GM10248 (cell line): Measurements from ENCODE around the gene LDAH.
A peak's percentile ranks its signal among the peaks of the same experiment; 100 is the strongest.

ENCODE experiments used
- CTCF ChIA-PET: fragments of 300-600 bp; sonication (Branson Sonifier 250); formaldehyde crosslinking; extraction: SDS; loops from one replicate; lab custom pipeline; 2021; ENCODE audit warnings: antibody characterized with exemption; lab: Yijun Ruan, JAX
- POLR2A ChIA-PET: fragments of 350-650 bp; sonication (Branson Sonifier 250); formaldehyde crosslinking; extraction: SDS; loops from one replicate; lab custom pipeline; 2020; ENCODE audit warnings: antibody characterized with exemption; lab: Yijun Ruan, JAX
- DNase-seq: peaks from one replicate; pipeline ENCODE4 v3.0.0; 2012; ENCODE audit errors: extremely low spot score
- TF ChIP-seq, protein P1 (sequence below): IDR thresholded peaks from 2 replicates; pipeline ENCODE4 v1.5.1; 2012; ENCODE audit warnings: mild to moderate bottlenecking, low read depth; ENCODE audit errors: extremely low read depth, missing control alignments, control extremely low read depth

Gene LDAH

DNA sequence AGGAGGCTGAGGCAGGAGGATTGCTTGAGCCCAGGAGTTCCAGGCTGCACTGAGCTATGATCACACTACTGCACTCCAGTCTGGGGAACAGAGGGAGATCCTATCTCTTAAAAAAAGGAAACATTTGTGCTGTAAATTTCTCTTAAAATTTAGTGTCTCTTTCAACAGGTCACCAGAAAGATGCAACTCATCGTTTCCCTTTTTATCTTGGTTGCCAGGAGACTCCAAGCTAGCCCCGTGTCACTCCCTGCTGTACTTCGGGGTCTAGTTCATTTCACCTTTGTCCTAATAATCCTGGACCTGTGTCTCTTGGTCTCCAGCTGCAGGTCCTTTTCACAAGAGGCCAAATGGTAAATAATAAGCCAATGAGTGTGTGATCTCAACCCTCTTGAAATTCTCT, 179.1 kb downstream of the LDAH start:
- TF ChIP-seq, protein P1, sequence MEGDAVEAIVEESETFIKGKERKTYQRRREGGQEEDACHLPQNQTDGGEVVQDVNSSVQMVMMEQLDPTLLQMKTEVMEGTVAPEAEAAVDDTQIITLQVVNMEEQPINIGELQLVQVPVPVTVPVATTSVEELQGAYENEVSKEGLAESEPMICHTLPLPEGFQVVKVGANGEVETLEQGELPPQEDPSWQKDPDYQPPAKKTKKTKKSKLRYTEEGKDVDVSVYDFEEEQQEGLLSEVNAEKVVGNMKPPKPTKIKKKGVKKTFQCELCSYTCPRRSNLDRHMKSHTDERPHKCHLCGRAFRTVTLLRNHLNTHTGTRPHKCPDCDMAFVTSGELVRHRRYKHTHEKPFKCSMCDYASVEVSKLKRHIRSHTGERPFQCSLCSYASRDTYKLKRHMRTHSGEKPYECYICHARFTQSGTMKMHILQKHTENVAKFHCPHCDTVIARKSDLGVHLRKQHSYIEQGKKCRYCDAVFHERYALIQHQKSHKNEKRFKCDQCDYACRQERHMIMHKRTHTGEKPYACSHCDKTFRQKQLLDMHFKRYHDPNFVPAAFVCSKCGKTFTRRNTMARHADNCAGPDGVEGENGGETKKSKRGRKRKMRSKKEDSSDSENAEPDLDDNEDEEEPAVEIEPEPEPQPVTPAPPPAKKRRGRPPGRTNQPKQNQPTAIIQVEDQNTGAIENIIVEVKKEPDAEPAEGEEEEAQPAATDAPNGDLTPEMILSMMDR = no peak
- CTCF ChIA-PET = interaction anchor here (0.7 to 10.1 kb wide), 30 partner anchors 7 to 628 kb away, joined by 3 to 101 read pairs (median 10); partner anchors contain the start of genes HS1BP3 and RHOB
- POLR2A ChIA-PET = interaction anchor here (3.9 kb wide), 1 partner anchor 197 kb away, joined by 28 read pairs; the partner anchor contains the start of gene RHOB
- DNase-seq = no peak

DNA sequence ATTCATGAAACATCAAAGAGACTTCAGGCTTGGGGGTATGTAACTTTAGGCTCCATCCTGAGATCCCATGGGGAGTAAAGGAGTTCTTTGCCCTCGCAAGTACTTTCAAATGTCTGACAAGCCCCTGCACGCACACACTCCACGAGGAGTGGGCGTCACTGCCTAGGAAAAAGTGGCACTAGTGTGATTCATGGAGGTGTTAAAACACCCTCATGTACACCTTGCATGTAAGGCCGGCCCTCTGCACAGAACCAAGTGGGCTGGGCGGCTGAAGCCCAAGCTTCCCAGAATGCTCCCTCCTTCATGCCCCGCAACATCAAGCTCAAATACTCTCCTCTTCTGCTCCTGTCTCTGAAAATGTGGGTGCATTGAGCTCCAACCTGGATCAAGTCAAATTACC, 179.8 kb downstream of the LDAH start:
- DNase-seq = no peak
- TF ChIP-seq, protein P1 = no peak
- POLR2A ChIA-PET = interaction anchor here (3.9 kb wide), 1 partner anchor 196 kb away, joined by 28 read pairs; the partner anchor contains the start of gene RHOB
- CTCF ChIA-PET = interaction anchor here (0.6 to 10.1 kb wide), 46 partner anchors 7 to 628 kb away, joined by 3 to 101 read pairs (median 6); partner anchors contain the start of genes HS1BP3 and RHOB

DNA sequence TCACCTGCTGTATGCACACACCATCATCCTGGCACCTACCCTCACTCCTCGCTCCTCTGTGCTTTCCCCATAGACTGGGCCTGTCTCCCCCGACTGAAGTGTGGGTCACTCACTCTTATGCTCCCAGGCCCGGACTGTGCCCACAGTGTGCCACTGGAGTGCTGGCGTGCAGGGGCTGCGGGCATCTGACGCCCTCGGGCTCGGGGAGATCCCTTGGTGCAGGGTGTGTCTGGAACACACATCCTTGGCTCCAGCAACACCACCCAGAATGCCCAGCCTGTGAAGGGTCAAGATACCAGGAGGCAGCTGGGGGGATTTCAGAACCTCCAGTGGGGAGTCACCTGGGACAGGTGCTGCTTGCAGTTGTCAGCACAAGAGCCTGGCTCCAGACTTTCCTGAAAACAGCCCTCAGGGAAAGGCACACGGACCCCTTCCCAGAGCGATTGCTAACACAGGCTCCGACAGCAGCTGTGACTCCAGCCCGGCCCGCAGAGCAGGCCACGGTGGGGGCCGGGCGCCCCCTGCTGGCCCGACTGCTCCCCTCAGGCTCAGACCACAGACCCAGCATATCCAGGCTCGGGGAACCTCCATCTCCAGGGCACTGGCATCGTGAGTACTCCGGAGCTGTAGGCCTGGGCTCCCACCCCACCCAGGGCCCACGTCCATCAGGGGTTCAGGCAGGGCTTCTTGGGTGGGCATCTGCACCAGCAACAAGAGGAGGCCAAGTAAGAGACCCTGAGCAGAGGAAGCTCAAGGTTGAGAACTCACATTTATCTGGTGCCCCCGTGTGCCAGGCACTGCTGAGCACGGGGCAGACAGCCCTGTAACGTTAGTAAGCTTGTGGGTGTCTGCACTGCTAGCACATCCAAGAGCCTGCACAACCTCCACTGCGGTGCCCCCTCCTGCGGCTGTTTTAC, 180.6 kb downstream of the LDAH start:
- ChIA-PET POLR2A (interaction anchor here (0.6 to 3.9 kb wide), 2 partner anchors 8 to 195 kb away, joined by 3 to 28 read pairs; partner anchors contain the start of gene RHOB), CTCF (interaction anchor here (0.6 to 10.1 kb wide), 60 partner anchors 8 to 627 kb away, joined by 3 to 101 read pairs (median 6); partner anchors contain the start of genes HS1BP3 and RHOB)
- TF ChIP-seq, protein P1 = peak; percentile 84
- DNase-seq = peak; percentile 91

DNA sequence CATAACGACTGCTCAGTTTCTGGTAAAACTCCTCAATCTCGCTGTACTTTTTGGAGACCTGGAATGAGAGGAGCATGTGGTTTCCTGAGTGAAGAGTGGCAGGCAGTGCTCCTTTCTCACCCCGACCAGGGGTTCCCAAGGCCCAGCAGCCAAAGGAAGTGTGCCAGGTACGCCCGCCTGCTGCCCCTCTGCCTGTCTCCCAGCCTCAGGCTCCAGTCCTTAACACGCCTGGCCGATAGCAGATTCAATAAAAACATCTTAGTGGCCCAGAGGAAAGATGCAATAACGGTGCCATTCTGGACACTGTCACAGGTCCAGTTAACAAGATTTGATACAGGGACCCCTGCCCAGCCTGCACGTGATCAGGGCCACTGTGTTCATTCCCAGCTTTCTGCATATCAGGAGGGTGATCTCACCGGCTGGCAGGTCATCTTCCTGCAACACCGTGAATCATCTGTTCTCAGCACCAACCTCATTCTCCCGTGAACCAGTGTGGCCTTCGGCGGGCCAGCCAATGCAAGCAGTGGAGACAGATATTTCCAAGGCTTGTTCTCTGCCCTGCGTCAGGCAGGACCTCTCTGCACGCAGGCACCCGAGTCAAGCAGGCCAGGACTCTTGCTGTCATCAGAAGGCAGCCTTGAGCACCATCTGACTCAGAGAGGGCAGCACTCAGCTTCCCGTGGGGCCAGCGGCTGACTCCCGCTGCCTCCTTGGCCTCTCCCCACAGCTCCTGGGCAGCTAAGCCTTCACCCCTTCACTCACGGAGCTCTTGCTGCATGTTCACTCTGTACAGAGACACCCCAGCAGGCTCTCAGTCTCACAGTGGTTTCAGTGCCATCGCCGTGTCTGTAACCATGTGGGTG, 181.5 kb downstream of the LDAH start:
- ChIA-PET POLR2A (interaction anchor here (3.9 kb wide), 1 partner anchor 194 kb away, joined by 28 read pairs; the partner anchor contains the start of gene RHOB), CTCF (interaction anchor here (0.6 to 10.1 kb wide), 34 partner anchors 9 to 352 kb away, joined by 3 to 101 read pairs (median 8); partner anchors contain the start of genes HS1BP3 and RHOB)
- no peak for DNase-seq
- TF ChIP-seq, protein P1 = no peak

DNA sequence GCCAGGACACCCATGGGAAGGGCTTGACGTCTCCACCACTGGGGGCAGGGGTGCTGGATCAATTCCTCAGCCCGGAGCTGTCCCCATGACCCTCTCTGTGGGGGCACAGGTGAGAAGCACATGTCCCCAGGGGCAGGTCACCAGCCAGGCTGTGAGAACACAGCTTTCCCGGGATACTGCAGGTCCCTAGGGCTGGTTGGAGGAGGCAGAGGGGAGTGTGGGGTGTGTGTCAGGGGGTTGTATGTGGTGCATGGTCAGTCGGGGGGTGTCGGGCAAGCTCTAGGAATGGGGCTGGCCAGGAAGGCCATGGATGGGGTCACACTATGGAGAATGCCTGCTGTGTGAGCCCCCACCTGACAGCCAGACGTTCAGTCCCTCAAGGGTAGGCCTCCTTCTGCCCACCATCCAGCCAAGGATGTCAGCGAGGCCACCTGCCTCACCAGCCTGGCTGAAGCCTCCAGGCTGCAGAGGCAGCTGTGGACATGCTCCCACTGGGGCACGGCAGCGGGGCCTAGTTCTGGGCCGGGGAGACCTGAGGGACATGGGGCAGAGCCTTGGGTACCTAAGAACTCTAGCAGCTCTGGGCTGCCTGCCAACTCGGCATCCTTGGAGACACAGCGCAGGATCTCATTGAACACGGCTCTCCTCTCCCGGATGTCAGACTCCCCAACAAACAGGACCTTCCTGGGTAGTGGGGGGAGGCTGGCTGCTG, 182.3 kb downstream of the LDAH start:
- POLR2A ChIA-PET = interaction anchor here (1.2 to 3.9 kb wide), 2 partner anchors 193 to 194 kb away, joined by 3 to 28 read pairs; partner anchors contain the start of gene RHOB
- DNase-seq = no peak
- CTCF ChIA-PET = interaction anchor here (1.0 to 10.1 kb wide), 13 partner anchors 10 to 314 kb away, joined by 3 to 101 read pairs (median 18); partner anchors contain the start of genes HS1BP3 and RHOB
- TF ChIP-seq, protein P1 = no peak
